OCI-LY7 (cell line): ENCODE results near the gene ANKRD13A. TPM values are rescaled to one million over a fixed set of nuclear protein-coding genes. Genes with fewer than 3 reads are reported as not detected.

Experiments used
- BruUV-seq: library from RNA; stranded (reverse); fragments of 400-500 nt; replicated peaks from 2 replicates; lab custom pipeline; 2021; lab: Mats Ljungman, UMichigan
- CTCF ChIA-PET: fragments of 300-600 bp; sonication (Branson Sonifier 250); formaldehyde crosslinking; loops from one replicate; lab custom pipeline; 2022; ENCODE audit warnings: antibody characterized with exemption; ENCODE audit not compliant: unreplicated experiment; lab: Charles Lee
- POLR2A ChIA-PET: fragments of 300-600 bp; sonication (Branson Sonifier 250); formaldehyde crosslinking; loops from one replicate; lab custom pipeline; 2022; ENCODE audit warnings: antibody characterized with exemption; lab: Charles Lee
- DNase-seq: peaks from one replicate; pipeline ENCODE4 v3.0.0-alpha.2; 2015; ENCODE audit warnings: low spot score
- H2AFZ ChIP-seq: fragments of 200-600 bp; sonication (generic), shearing (Covaris generic); 2 replicates; pipeline ENCODE4 v1.6.1; 2014; ENCODE audit warnings: mild to moderate bottlenecking, antibody characterized with exemption, low read length, moderate library complexity
- H3K27ac ChIP-seq: fragments of 200-600 bp; sonication (generic); 2 replicates; pipeline ENCODE4 v1.5.1; 2014; ENCODE audit warnings: mixed run types, low read depth, mild to moderate bottlenecking, moderate library complexity, low read length, inconsistent platforms; ENCODE audit not compliant: poor library complexity, severe bottlenecking
- H3K36me3 ChIP-seq: fragments of 200-600 bp; sonication (generic); 2 replicates; pipeline ENCODE4 v1.6.1; 2014; ENCODE audit warnings: mild to moderate bottlenecking, antibody characterized with exemption, low read length, moderate library complexity, mixed read lengths; ENCODE audit not compliant: insufficient read depth
- H3K4me1 ChIP-seq: fragments of 200-600 bp; sonication (generic); 2 replicates; pipeline ENCODE4 v1.5.1; 2014; ENCODE audit warnings: mild to moderate bottlenecking, low read length; ENCODE audit not compliant: insufficient read depth, poor library complexity, severe bottlenecking
- H3K4me2 ChIP-seq: fragments of 200-600 bp; sonication (generic); 2 replicates; pipeline ENCODE4 v1.6.1; 2014; ENCODE audit warnings: mild to moderate bottlenecking, low read length
- H3K4me3 ChIP-seq: fragments of 200-600 bp; sonication (generic); 2 replicates; pipeline ENCODE4 v1.5.1; 2014; ENCODE audit warnings: mild to moderate bottlenecking, low read depth, low read length; ENCODE audit not compliant: poor library complexity, severe bottlenecking
- H3K79me2 ChIP-seq: fragments of 200-600 bp; sonication (generic); 2 replicates; pipeline ENCODE4 v1.6.1; 2016; ENCODE audit warnings: low read depth, mild to moderate bottlenecking, low read length, moderate library complexity, mixed read lengths; ENCODE audit not compliant: insufficient read depth
- H3K9me2 ChIP-seq: fragments of 200-600 bp; sonication (generic); 2 replicates; pipeline ENCODE4 v1.6.1; 2016; ENCODE audit warnings: mild to moderate bottlenecking, low read length, mixed read lengths; ENCODE audit not compliant: insufficient read depth
- H3K9me3 ChIP-seq: fragments of 200-600 bp; sonication (generic); 2 replicates; pipeline ENCODE4 v1.6.1; 2014; ENCODE audit warnings: mild to moderate bottlenecking, mixed run types, low read length, mixed read lengths
- H4K20me1 ChIP-seq: fragments of 200-600 bp; sonication (generic); 2 replicates; pipeline ENCODE4 v1.6.1; 2014; ENCODE audit warnings: mild to moderate bottlenecking, antibody characterized with exemption, low read length, moderate library complexity, mixed read lengths; ENCODE audit not compliant: insufficient read depth
- EZH2phosphoT487 ChIP-seq: fragments of 200-600 bp; sonication (generic); IDR thresholded peaks from 2 replicates; pipeline ENCODE4 v1.6.1; 2018; ENCODE audit warnings: low read depth, borderline replicate concordance, mild to moderate bottlenecking, mixed run types, antibody characterized with exemption, low read length, moderate library complexity, mixed read lengths
- intact Hi-C: fragments of 100-400 bp; cut with micrococcal nuclease; formaldehyde crosslinking; loops from one replicate; pipeline ENCODE4 v1.10.0; 2022; ENCODE audit not compliant: unreplicated experiment
- total RNA-seq, 2 experiments: library from RNA; depleted of rRNA in 1 of 2; stranded (reverse); fragments of >200 nt in 1 of 2; shearing (Covaris generic) in 1 of 2; gene quantifications; 2 replicates each; pipeline ENCODE4 v1.2.3, GENCODE V29; 2014 to 2022
- TF ChIP-seq, protein P1 (sequence below): fragments of 200-600 bp; sonication (generic); conservative IDR thresholded peaks from 2 replicates; pipeline ENCODE4 v1.5.1; 2014; ENCODE audit warnings: mild to moderate bottlenecking, antibody characterized with exemption, low read length, moderate library complexity, mixed read lengths

The ANKRD13A gene
- total RNA-seq, 2 experiments from 2014 or later = 140 to 216 TPM

DNA sequence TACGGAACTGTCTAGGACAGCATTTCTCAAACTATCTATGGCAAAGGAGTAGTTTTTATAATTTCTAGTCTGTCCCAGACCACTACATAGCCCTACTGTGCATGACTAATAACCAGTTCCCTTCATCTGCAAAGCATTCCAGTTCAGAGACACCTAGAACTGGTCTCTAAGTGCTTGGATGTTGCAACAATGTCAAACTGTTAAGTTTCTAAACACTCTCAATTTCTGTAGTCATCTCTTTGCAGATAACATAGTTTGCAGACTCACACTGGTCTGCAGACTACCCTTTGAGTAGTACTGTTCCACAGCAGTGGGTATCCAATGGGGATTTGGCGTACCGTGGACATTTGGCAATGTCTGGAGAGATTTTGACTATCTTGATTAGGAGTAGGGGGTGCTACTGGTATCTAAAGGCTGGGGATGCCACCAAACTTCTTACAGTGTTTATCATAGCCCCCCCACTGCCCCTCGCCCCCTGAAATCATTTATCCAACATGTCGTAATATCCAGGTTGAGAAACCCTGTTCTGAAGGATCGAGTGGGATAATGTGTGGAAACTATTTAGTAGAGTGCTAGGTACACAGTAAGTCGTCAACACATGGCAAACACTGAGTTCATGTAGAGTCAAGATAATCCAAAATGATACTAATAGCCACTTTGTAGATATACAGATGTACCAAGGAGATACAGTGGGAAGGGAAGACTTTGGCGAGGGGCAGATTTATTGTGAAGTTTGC, 47.4 kb downstream of the ANKRD13A start:
- peaks cover 16% of the 10 kb centered on the region for H3K36me3 ChIP-seq
- H3K27ac ChIP-seq = no peak overlapping the region
- no peak for TF ChIP-seq EZH2phosphoT487
- TF ChIP-seq, protein P1, sequence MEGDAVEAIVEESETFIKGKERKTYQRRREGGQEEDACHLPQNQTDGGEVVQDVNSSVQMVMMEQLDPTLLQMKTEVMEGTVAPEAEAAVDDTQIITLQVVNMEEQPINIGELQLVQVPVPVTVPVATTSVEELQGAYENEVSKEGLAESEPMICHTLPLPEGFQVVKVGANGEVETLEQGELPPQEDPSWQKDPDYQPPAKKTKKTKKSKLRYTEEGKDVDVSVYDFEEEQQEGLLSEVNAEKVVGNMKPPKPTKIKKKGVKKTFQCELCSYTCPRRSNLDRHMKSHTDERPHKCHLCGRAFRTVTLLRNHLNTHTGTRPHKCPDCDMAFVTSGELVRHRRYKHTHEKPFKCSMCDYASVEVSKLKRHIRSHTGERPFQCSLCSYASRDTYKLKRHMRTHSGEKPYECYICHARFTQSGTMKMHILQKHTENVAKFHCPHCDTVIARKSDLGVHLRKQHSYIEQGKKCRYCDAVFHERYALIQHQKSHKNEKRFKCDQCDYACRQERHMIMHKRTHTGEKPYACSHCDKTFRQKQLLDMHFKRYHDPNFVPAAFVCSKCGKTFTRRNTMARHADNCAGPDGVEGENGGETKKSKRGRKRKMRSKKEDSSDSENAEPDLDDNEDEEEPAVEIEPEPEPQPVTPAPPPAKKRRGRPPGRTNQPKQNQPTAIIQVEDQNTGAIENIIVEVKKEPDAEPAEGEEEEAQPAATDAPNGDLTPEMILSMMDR = no peak
- H3K4me3 ChIP-seq = peak overlapping the region; percentile 90
- DNase-seq = no peak
- no peaks in the 10 kb centered on the region for H3K9me2 ChIP-seq
- no peak overlapping the region for H2AFZ ChIP-seq
- CTCF ChIA-PET = interaction anchor here (0.6 kb wide), 1 partner anchor 447 kb away, joined by 6 read pairs; no protein-coding TSS in a partner anchor
- H3K9me3 ChIP-seq = no peaks in the 10 kb centered on the region
- peak overlapping the region; percentile 92 for H3K4me2 ChIP-seq
- peaks cover 59% of the 10 kb centered on the region for H3K4me1 ChIP-seq
- BruUV-seq = TSS peak; percentile 15
- intact Hi-C loops = loop anchor here (5.0 kb wide), 1 partner anchor 201 kb away; no protein-coding TSS in a partner anchor
- peaks cover 31% of the 10 kb centered on the region; the same call in 1 of the 2 replicates for H3K79me2 ChIP-seq
- POLR2A ChIA-PET = interaction anchor here (1.0 kb wide), 1 partner anchor 174 kb away, joined by 4 read pairs; no protein-coding TSS in a partner anchor
- H4K20me1 ChIP-seq = no peaks in the 10 kb centered on the region

- Histone ChIP-seq H3K4me3 (peak overlapping the region; percentile 90), H4K20me1 (no peaks in the 10 kb centered on the region), H3K4me1 (peaks cover 60% of the 10 kb centered on the region), H3K36me3 (peaks cover 8% of the 10 kb centered on the region), H2AFZ (no peak overlapping the region), H3K79me2 (peaks cover 31% of the 10 kb centered on the region; the same call in 1 of the 2 replicates), H3K27ac (peak overlapping the region; percentile 98), H3K9me3 (no peaks in the 10 kb centered on the region), H3K9me2 (no peaks in the 10 kb centered on the region), H3K4me2 (peak overlapping the region; percentile 92)
- TF ChIP-seq EZH2phosphoT487 = no peak
- TF ChIP-seq, protein P1 = no peak
- POLR2A ChIA-PET = interaction anchor here (0.8 kb wide), 1 partner anchor 453 kb away, joined by 3 read pairs; no protein-coding TSS in a partner anchor
- no peak for DNase-seq
- no TSS peak for BruUV-seq
- intact Hi-C loops = loop anchor here (5.0 kb wide), 1 partner anchor 200 kb away; no protein-coding TSS in a partner anchor
- CTCF ChIA-PET = interaction anchor here (0.6 kb wide), 1 partner anchor 447 kb away, joined by 6 read pairs; no protein-coding TSS in a partner anchor
These were observed 48.2 kb downstream of the ANKRD13A start for GRCh38 chr12:110047297-110047940.
